ENCODE data around the gene HIVEP3. TPM values are rescaled to one million over a fixed set of nuclear protein-coding genes. Genes with fewer than 3 reads are reported as not detected.

HIVEP3 gene
- total RNA-seq, 1 donor from 2014 or later, result 2.9 TPM

GRCh38 chr1:41535276-41535675 lies 383.4 kb downstream of the HIVEP3 start:
- Histone ChIP-seq H3K4me3 (no peak overlapping the region), H3K4me1 (peaks cover 12% of the 10 kb centered on the region), H3K27me3 (no peaks in the 10 kb centered on the region), H3K27ac (no peak overlapping the region), H3K9me3 (no peaks in the 10 kb centered on the region), H3K36me3 (no peaks in the 10 kb centered on the region)
- intact Hi-C loops (cut with DNase I), result no loop called here
- DNase-seq (ENCODE audit: extremely low spot score in 2 of 2), result no peak
- TF ChIP-seq POLR2A (IDR thresholded peaks at IDR 0.05), result no peak
- no peak for TF ChIP-seq POLR2AphosphoS5 (IDR thresholded peaks at IDR 0.05; ENCODE audit: insufficient read depth in 1 of 2, low read depth in 1 of 2)
- no peak for TF ChIP-seq CTCF (IDR thresholded peaks at IDR 0.05)

GRCh38 chr1:41534181-41535076 lies 384.3 kb downstream of the HIVEP3 start:
- TF ChIP-seq CTCF (IDR thresholded peaks at IDR 0.05) (no peak), POLR2A (IDR thresholded peaks at IDR 0.05) (no peak), POLR2AphosphoS5 (IDR thresholded peaks at IDR 0.05; ENCODE audit: insufficient read depth in 1 of 2, low read depth in 1 of 2) (no peak)
- DNase-seq (ENCODE audit: extremely low spot score in 2 of 2), result no peak

GRCh38 chr1:41533731-41534080 lies 385.0 kb downstream of the HIVEP3 start:
- intact Hi-C loops (cut with DNase I), result no loop called here
- DNase-seq (ENCODE audit: extremely low spot score in 2 of 2), result no peak
- peaks cover 12% of the 10 kb centered on the region for H3K4me1 ChIP-seq
- no peaks in the 10 kb centered on the region for H3K9me3 ChIP-seq
- H3K4me3 ChIP-seq, result no peak overlapping the region
- H3K36me3 ChIP-seq, result no peaks in the 10 kb centered on the region
- no peak overlapping the region for H3K27ac ChIP-seq
- TF ChIP-seq POLR2AphosphoS5 (IDR thresholded peaks at IDR 0.05; ENCODE audit: insufficient read depth in 1 of 2, low read depth in 1 of 2), result no peak
- TF ChIP-seq POLR2A (IDR thresholded peaks at IDR 0.05), result no peak
- no peak for TF ChIP-seq CTCF (IDR thresholded peaks at IDR 0.05)
- H3K27me3 ChIP-seq, result no peaks in the 10 kb centered on the region

More at GRCh38 chr1:41534181-41535076, 384.3 kb downstream of the HIVEP3 start:
- Histone ChIP-seq H3K27me3 (no peaks in the 10 kb centered on the region), H3K9me3 (no peaks in the 10 kb centered on the region), H3K27ac (no peak overlapping the region), H3K4me1 (peaks cover 12% of the 10 kb centered on the region), H3K4me3 (no peak overlapping the region), H3K36me3 (no peaks in the 10 kb centered on the region)
- intact Hi-C loops (cut with DNase I), result no loop called here

DNA sequence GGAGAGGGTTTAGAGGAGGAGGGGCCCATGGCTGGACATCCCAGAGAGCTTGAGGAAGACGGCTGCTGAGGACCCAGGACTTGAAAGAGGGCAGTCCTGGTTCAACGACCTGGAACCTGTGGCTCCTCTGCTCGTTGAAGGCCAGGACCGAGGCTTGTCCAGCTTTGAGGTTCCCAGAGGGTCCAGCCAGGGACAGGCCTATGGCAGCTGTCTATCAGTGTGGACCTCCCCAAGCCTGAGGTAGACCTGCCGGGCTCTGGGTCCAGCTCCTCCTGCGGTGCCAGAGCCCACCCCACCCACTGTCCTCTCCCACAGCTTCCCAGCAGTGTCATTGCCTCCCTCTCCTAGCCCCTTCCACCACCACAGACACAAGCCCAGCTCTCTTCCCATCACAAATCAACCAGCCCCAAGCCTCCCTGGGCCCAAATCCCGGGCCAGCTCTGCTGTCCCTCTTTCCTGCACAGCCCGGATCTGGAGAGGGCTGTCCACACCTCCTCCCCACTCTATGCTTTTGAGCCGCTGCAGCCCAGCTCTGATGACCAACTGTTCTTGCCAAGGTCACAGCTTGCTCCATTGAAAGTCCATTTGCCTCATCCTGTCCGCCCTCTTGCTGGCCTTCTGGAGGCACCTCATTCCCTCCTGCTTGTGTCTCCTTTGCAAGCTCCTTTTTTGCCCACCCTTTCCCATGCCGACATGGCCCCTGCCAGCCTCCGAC lies 385.5 kb downstream of the HIVEP3 start:
- H3K27ac ChIP-seq, result no peak overlapping the region
- peaks cover 12% of the 10 kb centered on the region for H3K4me1 ChIP-seq
- no peaks in the 10 kb centered on the region for H3K36me3 ChIP-seq
- TF ChIP-seq CTCF (IDR thresholded peaks at IDR 0.05), result no peak
- TF ChIP-seq POLR2AphosphoS5 (IDR thresholded peaks at IDR 0.05; ENCODE audit: insufficient read depth in 1 of 2, low read depth in 1 of 2), result no peak
- no peak for TF ChIP-seq POLR2A (IDR thresholded peaks at IDR 0.05)
- intact Hi-C loops (cut with DNase I), result no loop called here
- no peaks in the 10 kb centered on the region for H3K27me3 ChIP-seq
- no peak overlapping the region for H3K4me3 ChIP-seq
- no peaks in the 10 kb centered on the region for H3K9me3 ChIP-seq
- no peak for DNase-seq (ENCODE audit: extremely low spot score in 2 of 2)
